ENCODE data around the gene SPIRE1. TPM values are rescaled to one million over a fixed set of nuclear protein-coding genes. Genes with fewer than 3 reads are reported as not detected.

SPIRE1 gene
- total RNA-seq, 1 experiment from 2014 or later, result 26.1 TPM

DNA sequence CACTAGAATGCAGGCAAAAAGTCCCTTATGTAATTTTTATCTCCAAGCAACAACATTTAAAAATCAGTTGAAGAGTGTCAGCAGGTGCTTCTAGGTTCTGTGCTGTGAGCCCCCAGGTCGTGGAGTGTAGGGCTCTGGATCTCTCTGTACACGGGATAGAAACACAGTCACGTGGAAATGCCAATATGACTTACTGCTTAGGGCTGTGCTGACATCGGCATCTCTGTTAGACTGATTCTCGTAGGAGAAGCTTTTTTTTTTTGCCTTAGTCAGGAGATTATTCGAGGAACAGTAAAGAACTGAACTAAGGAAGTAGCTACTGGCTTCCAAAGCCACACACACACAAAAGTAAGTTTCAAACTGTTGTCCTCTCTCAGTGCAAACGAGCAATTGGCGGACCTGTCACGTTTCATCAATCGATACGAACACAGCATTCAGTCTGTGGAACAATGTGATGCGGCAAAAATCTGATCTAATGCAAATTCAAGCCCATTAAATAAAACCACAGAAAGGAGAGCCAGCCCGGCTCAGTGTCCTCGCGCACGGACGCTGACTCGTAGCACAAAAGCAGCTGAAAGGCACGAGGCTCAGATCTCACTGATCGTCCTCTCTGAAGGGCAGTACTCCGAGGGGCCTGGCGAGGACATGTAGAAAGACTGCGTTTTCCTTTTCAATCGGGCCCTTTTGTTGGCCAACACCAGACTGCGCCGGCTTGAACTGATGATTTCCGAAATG, 208.7 kb downstream of the SPIRE1 start:
- intact Hi-C loops (cut with micrococcal nuclease; ENCODE audit: unreplicated experiment), result no loop called here
- H3K27ac ChIP-seq, result no peak overlapping the region
- H3F3A ChIP-seq (ENCODE audit: insufficient read depth, low read depth), result peaks cover 3% of the 10 kb centered on the region; the same call in 1 of the 2 replicates
- H3K4me1 ChIP-seq (replicated peaks; ENCODE audit: insufficient read depth), result peaks cover 15% of the 10 kb centered on the region
- ChIA-PET POLR2A (ENCODE audit: unreplicated experiment) (interaction anchor here (0.7 kb wide), 1 partner anchor 1311 kb away, joined by 6 read pairs; no protein-coding TSS in a partner anchor), CTCF (no interaction called here)
- no peak for DNase-seq
- TF ChIP-seq, protein P1, sequence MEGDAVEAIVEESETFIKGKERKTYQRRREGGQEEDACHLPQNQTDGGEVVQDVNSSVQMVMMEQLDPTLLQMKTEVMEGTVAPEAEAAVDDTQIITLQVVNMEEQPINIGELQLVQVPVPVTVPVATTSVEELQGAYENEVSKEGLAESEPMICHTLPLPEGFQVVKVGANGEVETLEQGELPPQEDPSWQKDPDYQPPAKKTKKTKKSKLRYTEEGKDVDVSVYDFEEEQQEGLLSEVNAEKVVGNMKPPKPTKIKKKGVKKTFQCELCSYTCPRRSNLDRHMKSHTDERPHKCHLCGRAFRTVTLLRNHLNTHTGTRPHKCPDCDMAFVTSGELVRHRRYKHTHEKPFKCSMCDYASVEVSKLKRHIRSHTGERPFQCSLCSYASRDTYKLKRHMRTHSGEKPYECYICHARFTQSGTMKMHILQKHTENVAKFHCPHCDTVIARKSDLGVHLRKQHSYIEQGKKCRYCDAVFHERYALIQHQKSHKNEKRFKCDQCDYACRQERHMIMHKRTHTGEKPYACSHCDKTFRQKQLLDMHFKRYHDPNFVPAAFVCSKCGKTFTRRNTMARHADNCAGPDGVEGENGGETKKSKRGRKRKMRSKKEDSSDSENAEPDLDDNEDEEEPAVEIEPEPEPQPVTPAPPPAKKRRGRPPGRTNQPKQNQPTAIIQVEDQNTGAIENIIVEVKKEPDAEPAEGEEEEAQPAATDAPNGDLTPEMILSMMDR (conservative IDR thresholded peaks at IDR 0.05), result no peak
- TF ChIP-seq EZH2 (IDR thresholded peaks at IDR 0.05; ENCODE audit: low read depth), result no peak
- H3K4me3 ChIP-seq, result no peak overlapping the region
- no peak overlapping the region for H3K4me2 ChIP-seq
- no peaks in the 10 kb centered on the region for H3K9me3 ChIP-seq (ENCODE audit: insufficient read depth, low read depth)
- BruUV-seq (replicated peaks), result no TSS peak
- no peaks in the 10 kb centered on the region for H4K20me1 ChIP-seq (ENCODE audit: insufficient read depth)
- no peak overlapping the region for H2AFZ ChIP-seq
- H3K27me3 ChIP-seq (ENCODE audit: insufficient read depth, low read depth), result no peaks in the 10 kb centered on the region
- no peaks in the 10 kb centered on the region for H3K9me2 ChIP-seq (ENCODE audit: insufficient read depth)
- H3K79me2 ChIP-seq (ENCODE audit: low read depth), result no peaks in the 10 kb centered on the region
- H3K36me3 ChIP-seq (ENCODE audit: low read depth), result no peaks in the 10 kb centered on the region

DNA sequence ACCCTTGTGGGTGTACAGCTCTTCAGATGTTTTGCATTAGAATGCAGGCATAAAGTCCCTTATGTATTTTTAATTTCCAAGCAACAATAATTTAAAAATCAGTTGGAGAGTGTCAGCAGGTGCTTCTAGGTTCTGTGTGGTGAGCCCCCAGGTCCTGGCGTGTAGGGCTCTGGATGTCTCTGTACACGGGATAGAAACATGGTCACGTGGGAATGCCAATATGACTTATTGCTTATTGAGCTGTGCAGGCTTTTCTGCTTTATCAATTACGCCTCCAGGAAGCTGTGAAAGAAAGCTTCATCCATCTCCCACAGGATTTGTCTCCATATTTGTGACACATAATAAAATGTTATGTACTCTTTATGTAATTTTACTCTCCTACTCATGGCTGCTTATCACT, 212.4 kb downstream of the SPIRE1 start:
- H4K20me1 ChIP-seq (ENCODE audit: insufficient read depth), result no peaks in the 10 kb centered on the region; the same call in 1 of the 2 replicates
- no peaks in the 10 kb centered on the region; the same call in 1 of the 2 replicates for H3K9me3 ChIP-seq (ENCODE audit: insufficient read depth, low read depth)
- no peaks in the 10 kb centered on the region for H3K36me3 ChIP-seq (ENCODE audit: low read depth)
- DNase-seq, result no peak
- POLR2A ChIA-PET (ENCODE audit: unreplicated experiment), result no interaction called here
- no peak overlapping the region for H3K4me3 ChIP-seq
- no peak overlapping the region for H3K4me2 ChIP-seq
- H3K27ac ChIP-seq, result no peak overlapping the region
- no peaks in the 10 kb centered on the region for H3K79me2 ChIP-seq (ENCODE audit: low read depth)
- intact Hi-C loops (cut with micrococcal nuclease; ENCODE audit: unreplicated experiment), result no loop called here
- H3K27me3 ChIP-seq (ENCODE audit: insufficient read depth, low read depth), result no peaks in the 10 kb centered on the region
- no peak overlapping the region for H2AFZ ChIP-seq
- no TSS peak for BruUV-seq (replicated peaks)
- CTCF ChIA-PET, result interaction anchor here (0.7 kb wide), 1 partner anchor 47 kb away, joined by 3 read pairs; no protein-coding TSS in a partner anchor
- no peaks in the 10 kb centered on the region for H3K9me2 ChIP-seq (ENCODE audit: insufficient read depth)
- H3F3A ChIP-seq (ENCODE audit: insufficient read depth, low read depth), result 0 out of 2 replicates have a peak, but pooled peaks cover 9% of the 10 kb centered on the region
- TF ChIP-seq, protein P1 (conservative IDR thresholded peaks at IDR 0.05), result no peak
- no peak for TF ChIP-seq EZH2 (IDR thresholded peaks at IDR 0.05; ENCODE audit: low read depth)
- H3K4me1 ChIP-seq (replicated peaks; ENCODE audit: insufficient read depth), result no peaks in the 10 kb centered on the region

DNA sequence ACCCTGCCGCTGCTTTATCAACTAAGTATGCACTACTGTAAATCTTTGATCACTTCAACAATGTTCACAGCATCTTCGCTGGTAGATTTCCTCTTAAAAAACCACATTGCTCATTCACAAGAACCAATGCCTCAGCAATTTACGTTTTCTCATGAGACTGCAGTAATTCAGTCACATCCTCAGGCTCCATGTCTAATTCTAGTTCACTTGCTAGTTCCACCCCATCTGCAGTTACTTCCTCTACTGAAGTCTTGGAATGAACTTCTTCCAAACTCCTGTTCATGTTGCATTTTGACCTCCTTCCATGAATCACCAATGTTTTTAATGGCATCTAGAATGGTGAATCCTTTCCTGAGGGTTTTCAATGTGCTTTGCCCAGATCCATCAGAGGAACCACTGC, 214.4 kb downstream of the SPIRE1 start:
- H3K4me2 ChIP-seq, result no peak overlapping the region
- H3K9me3 ChIP-seq (ENCODE audit: insufficient read depth, low read depth), result no peaks in the 10 kb centered on the region; the same call in 1 of the 2 replicates
- BruUV-seq (replicated peaks), result no TSS peak
- H3K4me3 ChIP-seq, result no peak overlapping the region
- no peaks in the 10 kb centered on the region; the same call in 1 of the 2 replicates for H4K20me1 ChIP-seq (ENCODE audit: insufficient read depth)
- H3K9me2 ChIP-seq (ENCODE audit: insufficient read depth), result no peaks in the 10 kb centered on the region
- TF ChIP-seq, protein P1 (conservative IDR thresholded peaks at IDR 0.05), result no peak
- TF ChIP-seq EZH2 (IDR thresholded peaks at IDR 0.05; ENCODE audit: low read depth), result no peak
- no peaks in the 10 kb centered on the region for H3K27me3 ChIP-seq (ENCODE audit: insufficient read depth, low read depth)
- DNase-seq, result no peak
- no peaks in the 10 kb centered on the region for H3K36me3 ChIP-seq (ENCODE audit: low read depth)
- intact Hi-C loops (cut with micrococcal nuclease; ENCODE audit: unreplicated experiment), result no loop called here
- no peak overlapping the region for H2AFZ ChIP-seq
- no peaks in the 10 kb centered on the region for H3K79me2 ChIP-seq (ENCODE audit: low read depth)
- H3F3A ChIP-seq (ENCODE audit: insufficient read depth, low read depth), result 0 out of 2 replicates have a peak, but pooled peaks cover 9% of the 10 kb centered on the region
- ChIA-PET CTCF (no interaction called here), POLR2A (ENCODE audit: unreplicated experiment) (no interaction called here)
- no peak overlapping the region for H3K27ac ChIP-seq
- no peaks in the 10 kb centered on the region for H3K4me1 ChIP-seq (replicated peaks; ENCODE audit: insufficient read depth)

Measured in PC-9 (cell line).